GM21619 (cell line): ENCODE data around the gene PARD6A.
A peak's percentile ranks its signal among the peaks of the same experiment; 100 is the strongest.

ENCODE experiments used
- ATAC-seq: cut with Tn5 transposase; IDR thresholded peaks from one replicate; pipeline ENCODE4 v1.9.1; 2021; ENCODE audit not compliant: unreplicated experiment

PARD6A gene, protein sequence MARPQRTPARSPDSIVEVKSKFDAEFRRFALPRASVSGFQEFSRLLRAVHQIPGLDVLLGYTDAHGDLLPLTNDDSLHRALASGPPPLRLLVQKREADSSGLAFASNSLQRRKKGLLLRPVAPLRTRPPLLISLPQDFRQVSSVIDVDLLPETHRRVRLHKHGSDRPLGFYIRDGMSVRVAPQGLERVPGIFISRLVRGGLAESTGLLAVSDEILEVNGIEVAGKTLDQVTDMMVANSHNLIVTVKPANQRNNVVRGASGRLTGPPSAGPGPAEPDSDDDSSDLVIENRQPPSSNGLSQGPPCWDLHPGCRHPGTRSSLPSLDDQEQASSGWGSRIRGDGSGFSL

DNA sequence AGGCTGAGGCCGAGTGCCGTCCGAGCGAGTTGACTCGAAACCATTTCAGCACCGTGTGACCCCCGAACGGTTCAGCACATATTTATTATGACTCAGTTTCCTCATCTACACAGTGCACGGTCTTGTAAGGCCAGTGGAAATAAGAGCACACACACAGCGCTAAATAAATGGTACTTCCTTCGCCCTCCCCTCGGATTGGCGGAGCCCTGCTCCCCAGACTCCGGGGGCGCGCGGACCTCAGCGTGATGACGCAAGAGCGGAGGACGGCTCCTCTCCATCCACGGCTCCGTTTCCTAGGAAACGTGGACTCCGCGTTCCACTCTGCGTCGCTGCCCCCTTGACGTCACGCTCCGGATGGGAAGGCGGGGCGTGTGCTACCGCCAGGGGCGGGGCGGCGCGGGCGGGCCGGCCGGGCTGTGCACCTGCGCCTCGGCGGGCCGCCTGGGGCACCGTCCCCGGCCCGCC is at the start of gene PARD6A:
Gene PARD6A (plus strand): TSS at position 397 of the 465 bp plus-strand sequence. CDS start 79 bp downstream, outside the sequence.
- peak; percentile 70 for ATAC-seq

DNA sequence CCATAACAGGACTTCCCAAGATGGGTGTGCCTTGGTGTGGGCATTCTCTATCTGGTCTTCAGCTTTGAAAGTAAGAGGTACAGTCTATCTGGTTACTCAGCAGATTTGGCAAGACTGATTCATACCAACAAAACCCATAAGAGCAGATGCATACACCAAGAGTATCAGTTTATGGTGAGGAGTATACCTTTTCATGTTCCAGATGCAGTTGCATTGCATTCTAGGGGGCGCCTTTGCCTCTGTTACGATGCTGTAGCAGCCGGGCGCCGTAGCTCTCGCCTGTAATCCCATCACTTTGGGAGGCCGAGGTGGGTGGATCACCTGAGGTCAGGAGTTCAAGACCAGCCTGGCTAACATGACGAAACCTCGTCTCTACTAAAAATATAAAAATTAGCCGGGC is 47.0 kb upstream of the PARD6A start:
- no peak for ATAC-seq

DNA sequence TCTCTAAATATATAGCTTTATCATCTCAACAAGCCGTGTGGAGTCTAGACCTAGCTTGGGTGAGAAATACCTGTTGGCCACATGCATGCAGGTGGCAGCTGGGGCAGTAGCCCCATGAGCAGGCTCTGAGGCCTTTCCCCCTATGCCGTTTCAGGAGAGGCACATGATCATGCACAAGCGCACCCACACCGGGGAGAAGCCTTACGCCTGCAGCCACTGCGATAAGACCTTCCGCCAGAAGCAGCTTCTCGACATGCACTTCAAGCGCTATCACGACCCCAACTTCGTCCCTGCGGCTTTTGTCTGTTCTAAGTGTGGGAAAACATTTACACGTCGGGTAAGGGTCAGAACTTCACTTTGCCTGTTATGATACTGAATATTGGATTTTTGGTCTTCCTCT is 32.5 kb upstream of the PARD6A start:
- ATAC-seq, result no peak

DNA sequence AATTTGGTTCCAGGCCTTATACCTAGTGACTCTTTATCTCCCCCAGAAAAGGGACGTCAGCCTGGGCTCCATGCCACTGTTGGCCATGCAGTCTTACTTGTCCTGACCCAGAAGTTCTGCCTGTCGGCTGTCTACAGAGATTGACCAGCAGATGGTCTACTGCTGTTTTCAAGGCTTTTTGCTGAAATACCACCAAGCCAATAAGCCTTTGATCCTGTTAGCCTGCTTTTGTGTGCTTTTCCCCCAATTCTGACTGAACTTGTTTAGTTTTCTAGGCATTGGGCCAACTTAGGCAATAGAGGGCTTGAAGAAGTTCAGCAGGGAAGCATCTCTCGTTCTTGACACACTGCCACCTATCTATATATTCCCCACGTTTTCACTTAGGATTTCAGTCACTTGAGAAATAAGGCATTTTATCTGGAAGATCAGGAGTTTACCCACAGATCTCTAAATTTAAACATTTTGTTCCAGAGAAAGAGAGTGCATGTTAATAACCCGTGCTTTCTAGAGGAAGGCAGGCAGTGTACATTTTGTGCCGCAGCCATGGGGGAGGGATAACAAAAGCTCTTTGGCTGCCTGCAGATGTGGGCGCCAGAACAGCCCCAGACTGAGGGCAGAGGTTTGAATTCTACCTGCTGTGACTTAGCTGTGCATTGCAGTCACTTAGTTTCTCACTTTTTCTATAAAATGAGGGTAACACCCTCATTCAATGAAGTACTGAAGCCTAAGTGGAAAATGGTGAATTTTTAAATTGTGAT is 28.2 kb upstream of the PARD6A start:
- ATAC-seq, result no peak

DNA sequence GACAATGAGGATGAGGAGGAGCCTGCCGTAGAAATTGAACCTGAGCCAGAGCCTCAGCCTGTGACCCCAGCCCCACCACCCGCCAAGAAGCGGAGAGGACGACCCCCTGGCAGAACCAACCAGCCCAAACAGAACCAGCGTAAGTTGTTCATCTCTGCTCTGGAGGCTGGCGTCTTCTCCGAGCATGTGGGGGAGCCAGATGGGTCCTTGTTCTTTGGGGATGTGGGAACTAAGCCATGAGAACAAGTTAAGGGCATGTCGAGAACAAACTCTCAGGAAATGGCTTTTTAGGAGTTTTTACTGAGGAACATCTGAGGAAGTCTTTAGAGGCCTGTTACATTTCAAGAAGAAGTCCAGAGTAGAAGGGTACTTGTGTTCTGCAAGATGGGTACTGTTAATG is 24.0 kb upstream of the PARD6A start:
- no peak for ATAC-seq

DNA sequence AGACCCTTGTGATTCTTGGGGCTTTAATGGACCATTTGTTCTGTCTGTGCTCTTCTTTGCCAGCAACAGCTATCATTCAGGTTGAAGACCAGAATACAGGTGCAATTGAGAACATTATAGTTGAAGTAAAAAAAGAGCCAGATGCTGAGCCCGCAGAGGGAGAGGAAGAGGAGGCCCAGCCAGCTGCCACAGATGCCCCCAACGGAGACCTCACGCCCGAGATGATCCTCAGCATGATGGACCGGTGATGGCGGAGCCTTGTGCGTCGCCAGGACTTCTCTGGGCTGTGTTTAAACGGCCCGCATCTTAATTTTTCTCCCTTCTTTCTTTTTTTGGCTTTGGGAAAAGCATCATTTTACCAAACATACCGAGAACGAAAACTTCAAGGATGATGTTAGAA is 23.1 kb upstream of the PARD6A start:
- ATAC-seq, result no peak

DNA sequence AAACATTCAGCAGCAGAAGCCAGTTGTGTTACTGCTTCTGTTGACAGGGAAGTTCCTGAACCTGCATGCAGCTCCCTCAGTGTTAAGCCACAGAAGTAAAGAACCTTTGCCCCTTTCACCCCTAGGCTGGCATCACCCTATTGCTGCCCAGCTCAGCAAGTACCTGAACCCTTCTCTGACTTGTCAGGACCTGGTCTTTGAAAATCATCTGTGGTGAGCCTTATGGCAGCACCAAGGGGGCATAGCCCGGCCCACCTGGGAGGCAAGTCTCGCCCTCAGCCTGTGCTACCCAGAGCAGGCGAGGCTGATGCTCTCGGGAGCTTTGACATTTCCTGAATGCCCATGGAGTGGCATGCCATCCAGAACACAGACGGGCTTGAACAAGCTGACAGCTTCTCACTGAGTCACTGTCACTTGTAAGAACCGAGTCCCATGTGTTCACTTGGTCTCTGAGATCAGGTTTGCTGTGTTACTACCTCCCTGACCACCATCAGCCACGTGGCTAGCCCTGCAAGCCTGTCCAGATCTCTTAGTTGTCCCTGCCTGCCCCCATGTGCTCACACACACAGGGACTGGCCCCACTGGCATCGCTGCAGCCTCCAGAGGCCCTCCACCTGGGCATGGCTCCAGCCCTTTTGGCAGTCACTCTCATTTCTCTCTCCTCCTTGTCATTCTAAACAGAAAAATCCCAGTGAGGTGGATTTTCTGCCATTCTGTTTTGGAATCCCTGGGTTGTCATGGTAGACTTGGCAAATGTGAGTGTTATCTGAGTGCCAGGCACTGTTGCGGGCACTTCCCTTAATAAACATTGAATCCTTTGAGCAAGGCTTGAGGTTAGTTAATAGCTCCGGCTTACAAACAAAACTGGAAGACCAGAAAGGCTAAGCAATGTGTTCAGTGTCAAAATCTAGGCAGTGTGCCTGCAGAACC is 18.7 kb upstream of the PARD6A start:
- ATAC-seq, result no peak

DNA sequence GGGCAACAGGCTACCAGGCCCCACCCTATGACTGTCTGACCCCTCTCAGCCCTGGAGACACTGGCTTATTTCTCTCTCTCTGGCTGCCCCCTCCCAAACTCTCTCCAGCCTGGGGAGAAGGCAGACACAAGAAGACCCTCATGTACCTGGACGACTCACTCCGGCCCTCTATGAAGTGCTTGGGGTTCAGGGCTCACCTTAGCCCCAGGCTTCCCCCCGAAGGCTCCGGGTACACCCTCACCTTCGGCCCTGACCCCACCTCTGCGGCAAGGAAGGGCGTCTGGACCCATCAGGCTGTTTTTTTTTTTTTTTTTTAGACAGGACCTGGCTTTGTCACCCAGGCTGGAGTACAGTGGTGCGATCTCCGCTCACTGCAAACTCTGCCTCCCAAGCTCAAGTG is 16.7 kb upstream of the PARD6A start:
- ATAC-seq, result no peak

DNA sequence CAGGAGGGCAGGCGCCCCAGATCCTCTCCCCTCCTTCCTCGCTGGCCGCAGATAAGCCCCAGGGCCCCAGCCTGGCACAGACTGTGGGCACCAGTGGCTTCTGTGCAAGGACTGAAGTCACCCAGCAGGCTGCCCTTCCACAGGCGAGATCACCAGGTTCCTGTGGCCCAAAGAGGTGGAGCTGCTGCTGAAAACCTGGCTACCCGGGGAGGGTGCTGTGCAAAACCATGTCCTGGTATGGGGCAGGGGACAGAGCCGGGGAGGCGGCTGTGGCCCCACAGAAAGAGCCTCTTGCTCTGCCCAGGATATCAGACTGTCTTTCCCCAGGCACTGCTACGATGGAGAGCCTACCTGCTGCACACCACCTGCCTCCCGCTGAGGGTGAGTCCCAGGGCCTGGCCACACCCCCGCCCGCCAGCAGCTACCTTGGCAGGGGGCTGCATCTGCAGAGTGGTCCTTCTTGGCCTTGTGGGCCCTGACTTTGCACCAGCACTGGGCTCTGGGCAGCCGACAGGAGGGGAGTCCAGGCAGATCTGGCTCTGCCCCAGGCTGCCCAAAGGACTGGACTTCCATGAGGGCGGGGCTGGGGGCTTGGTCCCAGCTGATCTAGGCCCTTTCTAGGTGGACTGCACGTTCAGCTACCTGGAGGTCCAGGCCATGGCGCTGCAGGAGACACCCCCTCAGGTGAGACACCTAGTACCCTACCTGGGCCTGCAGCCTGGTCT is 15.2 kb upstream of the PARD6A start:
- ATAC-seq, result peak; percentile 27

DNA sequence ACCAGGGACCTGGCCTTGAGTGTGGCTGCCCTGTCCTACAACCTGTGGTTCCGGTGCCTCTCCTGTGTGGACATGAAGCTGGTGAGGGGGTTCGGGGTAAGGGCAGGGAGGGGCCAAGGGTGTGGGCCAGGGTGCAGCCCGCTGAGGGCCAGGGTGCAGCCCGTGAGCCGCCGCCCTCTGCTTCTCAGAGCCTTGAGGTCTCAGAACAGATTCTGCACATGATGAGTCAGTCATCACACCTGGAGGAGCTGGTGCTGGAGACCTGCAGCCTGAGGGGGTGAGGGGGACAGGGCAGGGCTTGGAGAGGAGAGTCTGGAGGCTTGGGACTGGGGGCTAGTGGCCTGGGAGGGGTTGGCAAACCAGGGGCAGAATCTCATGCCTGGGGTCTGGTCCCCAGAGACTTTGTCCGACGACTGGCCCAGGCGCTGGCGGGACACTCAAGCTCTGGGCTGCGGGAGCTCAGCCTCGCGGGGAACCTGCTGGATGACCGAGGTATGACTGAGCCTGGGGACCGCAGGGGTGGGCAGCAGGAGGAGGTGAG is 13.6 kb upstream of the PARD6A start:
- ATAC-seq, result no peak

DNA sequence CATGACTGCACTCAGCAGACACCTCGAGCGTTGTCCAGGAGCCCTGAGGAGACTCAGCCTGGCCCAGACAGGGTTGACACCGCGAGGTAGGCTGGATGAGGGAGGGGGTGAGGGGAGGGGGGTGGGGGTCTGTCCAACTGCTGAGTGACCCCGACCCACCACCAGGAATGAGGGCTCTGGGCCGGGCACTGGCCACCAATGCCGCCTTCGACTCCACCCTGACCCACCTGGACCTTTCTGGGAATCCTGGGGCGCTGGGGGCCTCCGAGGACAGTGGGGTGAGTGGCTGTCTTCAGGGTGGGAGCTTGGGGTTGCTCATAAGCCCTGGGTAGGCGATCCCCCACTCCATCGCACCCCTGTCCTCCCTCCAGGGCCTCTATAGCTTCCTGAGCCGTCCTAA is 13.1 kb upstream of the PARD6A start:
- ATAC-seq, result no peak

DNA sequence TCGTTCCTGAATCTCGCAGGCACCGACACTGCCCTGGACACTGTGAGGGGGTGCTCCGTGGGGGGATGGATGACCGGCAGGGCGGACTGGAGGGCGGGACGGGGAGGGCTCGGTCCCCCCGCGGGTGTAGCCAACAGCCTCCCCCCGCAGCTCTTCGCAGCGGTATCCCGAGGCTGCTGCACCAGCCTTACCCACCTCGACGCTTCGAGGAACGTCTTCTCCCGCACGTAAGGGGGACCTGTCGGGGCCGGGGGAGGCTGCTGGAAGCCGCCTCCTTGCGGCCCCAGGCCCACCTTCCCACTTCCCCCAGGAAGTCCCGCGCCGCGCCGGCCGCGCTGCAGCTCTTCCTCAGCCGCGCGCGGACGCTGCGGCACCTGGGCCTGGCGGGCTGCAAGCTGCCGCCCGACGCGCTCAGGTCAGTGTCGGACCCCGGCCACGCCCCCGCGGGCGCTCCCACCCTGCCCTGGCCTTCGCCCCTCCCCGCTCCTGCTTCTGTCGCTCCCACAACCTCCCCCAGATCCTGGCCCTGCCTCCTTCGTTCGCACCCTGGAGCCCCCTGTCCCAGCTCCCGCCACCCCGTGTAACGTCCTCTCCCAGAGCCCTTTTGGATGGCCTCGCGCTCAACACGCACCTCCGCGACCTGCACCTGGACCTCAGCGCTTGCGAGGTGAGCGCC is 12.5 kb upstream of the PARD6A start:
- no peak for ATAC-seq

DNA sequence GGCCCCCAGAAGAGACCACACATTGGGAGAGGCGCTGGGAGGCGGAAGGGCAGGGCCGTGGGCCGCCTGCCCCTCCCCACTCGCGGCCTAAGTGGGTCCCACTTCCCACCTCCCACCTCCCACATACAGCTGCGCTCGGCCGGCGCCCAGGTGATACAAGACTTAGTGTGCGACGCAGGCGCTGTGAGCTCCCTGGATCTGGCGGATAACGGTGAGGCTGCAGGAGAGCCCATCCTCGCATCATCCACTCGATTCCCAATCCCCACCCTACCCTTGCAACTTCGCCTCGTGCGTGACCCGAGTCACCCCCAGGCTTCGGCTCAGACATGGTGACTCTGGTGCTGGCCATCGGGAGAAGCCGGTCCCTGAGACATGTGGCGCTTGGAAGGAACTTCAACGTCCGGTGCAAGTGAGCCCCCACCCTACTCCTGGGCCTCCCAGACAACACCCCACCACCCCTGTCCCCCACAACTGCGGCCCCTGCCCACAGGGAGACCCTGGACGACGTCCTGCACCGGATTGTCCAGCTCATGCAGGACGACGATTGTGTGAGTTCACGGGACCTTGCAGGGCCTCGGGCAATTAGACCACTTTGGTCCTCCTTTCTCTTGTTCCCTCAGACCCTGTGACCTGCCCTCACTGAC is 11.9 kb upstream of the PARD6A start:
- no peak for ATAC-seq

DNA sequence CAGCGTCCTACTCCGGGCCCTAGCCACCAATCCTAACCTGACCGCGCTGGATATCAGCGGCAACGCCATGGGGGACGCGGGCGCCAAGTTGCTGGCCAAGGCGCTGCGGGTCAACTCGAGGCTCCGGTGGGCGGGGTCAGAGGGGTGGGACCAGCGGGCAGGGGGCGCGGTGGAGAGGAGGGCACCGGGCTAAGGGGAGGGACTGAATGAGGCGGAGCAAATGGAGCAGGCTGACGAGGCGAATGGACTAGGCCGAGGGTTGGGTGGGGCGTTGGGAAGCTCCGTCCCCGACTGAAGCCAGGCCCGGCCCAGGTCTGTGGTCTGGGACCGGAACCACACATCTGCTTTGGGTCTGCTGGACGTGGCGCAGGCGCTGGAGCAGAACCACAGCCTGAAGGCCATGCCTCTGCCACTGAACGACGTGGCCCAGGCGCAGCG is 11.2 kb upstream of the PARD6A start:
- ATAC-seq, result no peak

DNA sequence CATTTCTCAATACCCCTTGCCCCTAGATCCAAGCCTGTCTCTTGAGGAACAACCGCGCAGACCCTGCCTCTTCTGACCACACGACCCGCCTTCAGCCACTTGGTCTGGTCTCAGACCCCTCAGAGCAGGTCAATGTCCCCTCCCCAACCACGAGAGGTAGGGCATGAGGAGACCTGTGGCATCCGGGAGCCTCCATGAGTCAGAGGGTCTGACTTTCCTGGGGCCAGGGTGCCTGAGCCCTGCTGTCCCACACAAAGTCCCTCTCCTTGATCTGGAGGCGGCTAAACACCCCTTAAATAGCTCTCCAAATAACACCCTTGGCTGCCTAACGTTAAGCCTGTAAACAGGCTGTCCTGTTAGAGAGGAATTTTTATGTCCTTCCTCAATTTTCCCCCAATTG is 10.7 kb upstream of the PARD6A start:
- ATAC-seq, result no peak

DNA sequence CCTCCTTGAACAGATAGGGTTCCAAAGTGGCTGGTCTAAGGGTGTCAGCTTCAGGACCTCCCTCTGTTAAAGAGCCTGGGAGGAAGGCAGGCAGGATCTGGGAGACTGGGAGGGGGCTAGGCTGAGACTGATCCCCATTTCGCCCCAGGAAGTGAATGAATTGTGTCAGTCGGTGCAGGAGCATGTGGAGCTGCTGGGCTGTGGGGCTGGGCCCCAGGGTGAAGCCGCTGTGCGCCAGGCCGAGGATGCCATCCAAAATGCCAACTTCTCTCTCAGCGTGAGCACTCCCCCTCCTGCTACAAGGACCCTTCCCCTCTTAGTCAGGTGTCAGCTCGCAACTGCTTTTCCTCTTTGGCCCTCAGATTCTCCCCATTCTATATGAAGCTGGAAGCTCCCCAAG is 9.7 kb upstream of the PARD6A start:
- ATAC-seq, result no peak

DNA sequence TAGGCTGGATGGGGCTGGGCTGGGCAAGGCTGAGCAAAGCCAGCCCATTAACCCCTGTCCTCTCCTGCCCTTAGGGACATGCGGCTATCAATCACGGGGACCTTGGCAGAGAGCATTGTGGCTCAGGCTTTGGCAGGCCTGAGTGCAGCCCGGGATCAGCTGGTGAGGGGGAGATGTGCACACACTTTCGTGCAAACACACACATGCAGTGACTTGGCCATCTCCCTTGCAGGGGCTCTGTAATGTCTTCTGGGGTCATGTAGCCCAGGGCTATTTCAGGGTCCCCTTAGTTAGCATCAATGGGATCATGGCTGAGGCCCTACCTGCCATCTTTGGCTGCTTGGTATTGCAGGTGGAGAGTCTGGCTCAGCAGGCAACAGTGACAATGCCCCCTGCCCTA is 8.9 kb upstream of the PARD6A start:
- ATAC-seq, result no peak

DNA sequence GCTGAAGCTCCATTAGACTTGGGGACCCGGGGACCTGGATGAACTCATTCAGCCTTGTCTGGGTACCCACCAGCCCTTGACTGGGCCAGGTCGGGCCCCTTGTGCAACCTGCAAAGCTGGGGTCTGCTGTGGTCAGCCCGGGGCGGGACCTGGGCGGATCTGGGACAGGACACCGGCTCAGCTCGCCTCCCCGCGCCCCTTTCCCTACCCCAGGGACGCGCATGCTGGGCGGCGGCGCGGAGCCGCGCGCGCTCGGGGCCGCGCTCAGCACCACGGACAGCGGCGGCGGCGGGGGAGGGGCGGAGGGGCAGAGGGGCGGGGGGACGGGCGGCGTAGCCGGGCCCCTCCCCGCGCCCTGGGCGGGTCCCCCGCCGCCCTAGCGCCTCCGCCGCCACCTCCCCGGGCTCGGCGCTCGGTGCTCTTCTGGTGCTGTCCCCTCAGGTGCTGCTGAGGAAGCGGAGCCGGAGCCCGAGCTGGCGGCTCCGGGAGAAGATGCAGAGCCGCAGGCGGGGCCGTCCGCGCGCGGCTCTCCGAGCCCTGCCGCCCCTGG is 8.1 kb upstream of the PARD6A start:
- no peak for ATAC-seq
